HG03039 (cell line): ENCODE data around the gene PDIK1L.

Experiments
- ATAC-seq: cut with Tn5 transposase; IDR thresholded peaks from one replicate; pipeline ENCODE4 v1.9.1; 2021; ENCODE audit warnings: mild to moderate bottlenecking, moderate library complexity; ENCODE audit not compliant: unreplicated experiment

Gene PDIK1L

GRCh38 chr1:26153966-26154532, 42.4 kb downstream of the PDIK1L start:
- no peak for ATAC-seq

GRCh38 chr1:26154750-26155149, 43.1 kb downstream of the PDIK1L start:
- no peak for ATAC-seq

DNA sequence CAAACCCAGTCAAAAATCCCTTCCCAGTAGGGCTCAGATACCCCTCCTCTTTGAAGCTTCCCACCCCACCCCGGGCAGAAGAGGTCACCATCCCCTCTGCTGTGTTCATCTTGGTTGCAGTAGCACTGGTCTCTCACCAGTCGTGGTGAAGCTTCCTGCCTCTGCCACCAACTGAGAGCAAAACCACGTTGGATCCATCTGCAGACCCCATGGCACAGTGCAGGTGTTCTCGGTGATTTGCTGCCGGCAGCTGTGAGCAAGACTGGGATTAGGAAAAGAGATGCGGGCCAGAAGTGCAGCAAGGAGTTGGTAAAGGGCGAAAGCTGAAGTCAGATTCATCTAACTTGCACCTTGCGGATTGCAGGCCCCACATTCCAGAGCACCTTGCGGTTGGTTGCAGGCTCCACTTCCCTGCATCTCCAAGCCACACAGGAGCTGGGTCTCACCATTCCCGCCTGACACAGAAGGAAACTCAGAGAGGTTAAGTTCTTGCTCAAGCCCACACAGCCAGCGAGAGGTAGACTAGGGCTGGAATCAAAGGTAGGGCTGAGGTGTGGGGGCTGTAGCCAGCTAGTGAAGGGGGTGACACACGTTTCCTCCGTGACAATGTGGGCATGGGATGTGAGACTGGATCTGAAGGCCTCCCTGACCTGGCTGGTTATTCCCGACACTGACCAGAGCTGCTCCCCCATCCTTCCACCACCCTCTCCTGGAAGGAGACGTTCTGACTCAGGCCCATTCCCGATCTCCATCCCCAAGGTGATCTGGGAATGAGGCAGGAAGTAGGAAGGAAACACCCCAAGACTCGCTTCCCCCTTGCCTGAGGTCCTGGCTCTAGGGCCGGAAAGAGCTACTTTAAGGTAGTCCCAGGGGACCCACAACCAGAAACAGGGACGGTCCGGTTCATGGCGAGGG, 44.0 kb downstream of the PDIK1L start:
- ATAC-seq = no peak

DNA sequence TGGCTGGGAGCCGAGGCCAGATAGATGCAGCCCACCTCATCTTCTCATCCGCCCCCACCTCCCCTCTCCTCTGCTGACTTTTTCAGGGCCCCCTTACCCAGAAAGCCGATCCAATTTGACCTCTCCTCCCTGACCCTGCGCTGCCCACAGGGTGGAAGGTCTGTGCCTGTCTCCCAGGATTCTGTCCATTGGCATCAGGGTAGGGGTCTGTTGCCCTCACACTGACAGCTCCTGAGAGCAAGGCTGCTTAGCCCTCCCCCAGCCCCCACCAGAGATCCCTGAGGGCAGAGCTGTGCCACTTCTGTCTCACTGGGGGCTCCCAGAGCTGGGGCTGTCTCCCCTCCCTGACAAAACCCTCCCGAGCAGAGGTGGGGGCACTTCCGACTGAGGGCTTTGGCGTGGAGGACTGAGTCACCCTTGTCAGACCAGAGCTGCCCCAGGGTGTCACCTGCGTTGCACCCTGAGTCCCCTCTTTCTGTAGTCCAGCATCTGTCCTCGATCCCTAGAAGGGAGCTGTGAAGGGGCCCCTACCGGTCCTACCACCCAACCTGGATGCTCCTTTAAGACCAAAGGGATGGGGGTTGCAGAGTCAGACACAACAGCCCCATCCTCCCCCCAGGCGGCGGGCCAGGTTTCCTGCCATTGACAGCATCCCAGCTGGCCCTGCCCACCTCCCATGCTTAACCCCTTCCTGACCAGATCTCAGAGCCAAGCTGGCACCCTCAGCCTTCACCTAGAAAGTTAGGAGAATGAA, 44.8 kb downstream of the PDIK1L start:
- no peak for ATAC-seq

DNA sequence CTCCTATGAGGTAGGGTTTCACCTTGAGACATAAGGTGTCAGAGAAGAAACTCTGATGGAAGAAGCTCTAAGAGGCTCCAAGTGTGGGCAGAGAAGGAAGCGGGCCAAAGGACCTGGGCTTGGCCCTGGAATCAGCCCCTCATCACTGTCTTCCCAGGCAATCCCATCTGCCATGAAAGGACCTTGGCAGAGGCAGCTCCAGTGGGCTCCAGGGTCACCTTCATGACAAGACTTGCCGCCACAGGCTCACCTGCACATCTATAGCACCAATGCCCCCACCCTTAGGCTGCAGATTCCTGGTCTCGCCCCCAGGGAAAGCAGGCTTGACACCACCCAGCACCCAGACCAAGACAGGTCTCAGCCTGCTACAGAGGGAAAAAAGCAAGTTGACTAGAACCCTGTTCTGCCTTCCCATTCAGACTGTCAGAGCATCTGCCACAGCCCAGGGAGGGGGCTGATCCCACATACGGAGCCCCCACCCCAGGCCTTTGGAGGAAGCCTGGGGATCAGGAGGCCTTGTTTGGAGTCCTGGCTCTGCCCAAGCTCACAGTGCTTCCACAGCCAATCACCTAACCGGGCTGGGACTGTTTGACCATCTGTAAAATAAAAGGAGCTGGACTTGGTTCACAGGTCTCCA, 46.8 kb downstream of the PDIK1L start:
- no peak for ATAC-seq

DNA sequence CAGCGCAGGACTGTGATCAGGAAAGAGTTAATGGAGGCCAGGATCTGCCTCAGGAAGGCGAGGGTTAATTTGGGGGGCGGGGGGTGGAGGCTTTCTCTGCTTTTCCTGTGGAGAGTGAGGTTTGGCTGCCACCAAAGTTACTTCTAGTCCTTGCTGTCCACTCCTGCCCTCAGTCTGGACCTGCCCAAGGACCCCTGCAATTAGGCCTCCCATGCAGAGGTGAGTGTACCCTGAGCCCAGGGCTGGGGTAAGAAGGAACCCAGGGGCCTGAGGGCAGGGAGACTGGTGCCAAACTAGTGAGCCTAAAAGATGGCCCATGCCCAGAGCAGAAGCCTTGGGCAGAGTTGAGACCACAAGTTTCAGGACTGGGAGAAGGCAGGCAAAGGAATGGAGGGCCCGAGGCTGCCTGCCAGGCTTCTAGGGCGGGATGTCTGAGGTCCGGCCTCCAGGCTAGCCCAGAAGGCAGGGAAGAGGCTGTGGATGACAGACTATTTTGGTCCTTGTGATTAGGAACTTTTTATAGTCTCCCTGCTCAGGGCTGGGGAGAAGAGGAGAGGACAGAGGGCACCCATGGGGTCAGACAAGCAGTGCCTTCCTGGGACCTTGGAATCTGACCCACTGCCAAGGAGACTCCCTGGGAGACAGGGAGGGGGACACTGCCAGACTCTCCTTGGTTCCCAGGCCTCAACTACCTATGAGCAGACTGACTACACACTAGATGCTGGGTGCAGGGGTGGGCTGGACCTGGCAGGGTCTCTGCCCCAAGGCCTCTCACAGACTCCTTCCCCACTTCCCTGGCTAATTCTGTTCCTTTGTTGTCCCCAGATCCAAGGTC, 47.5 kb downstream of the PDIK1L start, which contains the start of gene FAM110D:
Gene FAM110D (plus strand): TSS at position 172 of the 835 bp plus-strand sequence. CDS start 2,213 bp downstream, outside the sequence.
- no peak for ATAC-seq

- no peak for ATAC-seq
Observed at GRCh38 chr1:26159743-26160039, 48.1 kb downstream of the PDIK1L start.

GRCh38 chr1:26160527-26161414, 49.1 kb downstream of the PDIK1L start:
- ATAC-seq = no peak

DNA sequence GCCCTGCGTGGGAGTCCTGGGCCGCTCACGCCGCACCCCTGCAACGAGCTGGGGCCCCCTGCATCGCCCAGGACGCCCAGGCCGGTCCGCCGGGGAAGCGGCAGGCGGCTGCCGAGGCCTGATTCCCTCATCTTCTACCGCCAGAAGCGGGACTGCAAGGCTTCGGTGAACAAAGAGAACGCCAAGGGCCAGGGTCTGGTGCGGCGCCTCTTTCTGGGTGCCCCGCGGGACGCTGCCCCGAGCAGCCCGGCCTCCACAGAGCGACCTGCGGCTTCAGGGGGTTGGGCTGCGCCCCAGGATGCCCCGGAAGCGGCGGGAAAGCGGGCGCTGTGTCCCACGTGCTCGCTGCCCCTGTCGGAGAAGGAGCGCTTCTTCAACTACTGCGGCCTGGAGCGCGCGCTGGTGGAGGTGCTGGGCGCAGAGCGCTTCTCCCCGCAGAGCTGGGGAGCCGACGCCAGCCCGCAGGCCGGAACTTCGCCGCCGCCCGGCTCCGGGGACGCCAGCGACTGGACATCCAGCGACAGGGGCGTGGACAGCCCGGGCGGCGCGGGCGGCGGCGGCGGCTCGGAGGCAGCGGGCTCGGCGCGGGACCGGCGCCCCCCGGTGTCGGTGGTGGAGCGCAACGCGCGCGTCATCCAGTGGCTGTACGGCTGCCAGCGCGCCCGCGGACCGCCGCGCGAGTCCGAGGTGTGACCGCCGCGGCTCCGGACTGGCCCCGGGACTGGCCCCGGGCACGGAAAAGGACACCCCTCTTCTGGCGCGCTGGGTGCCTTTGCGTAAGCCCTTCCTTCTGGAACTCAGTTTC, 50.0 kb downstream of the PDIK1L start:
- no peak for ATAC-seq

GRCh38 chr1:26162220-26162709, 50.6 kb downstream of the PDIK1L start:
- no peak for ATAC-seq

- no peak for ATAC-seq
Observed at GRCh38 chr1:26163684-26164035, 52.0 kb downstream of the PDIK1L start.

GRCh38 chr1:26164036-26164860, 52.6 kb downstream of the PDIK1L start:
- ATAC-seq = no peak

DNA sequence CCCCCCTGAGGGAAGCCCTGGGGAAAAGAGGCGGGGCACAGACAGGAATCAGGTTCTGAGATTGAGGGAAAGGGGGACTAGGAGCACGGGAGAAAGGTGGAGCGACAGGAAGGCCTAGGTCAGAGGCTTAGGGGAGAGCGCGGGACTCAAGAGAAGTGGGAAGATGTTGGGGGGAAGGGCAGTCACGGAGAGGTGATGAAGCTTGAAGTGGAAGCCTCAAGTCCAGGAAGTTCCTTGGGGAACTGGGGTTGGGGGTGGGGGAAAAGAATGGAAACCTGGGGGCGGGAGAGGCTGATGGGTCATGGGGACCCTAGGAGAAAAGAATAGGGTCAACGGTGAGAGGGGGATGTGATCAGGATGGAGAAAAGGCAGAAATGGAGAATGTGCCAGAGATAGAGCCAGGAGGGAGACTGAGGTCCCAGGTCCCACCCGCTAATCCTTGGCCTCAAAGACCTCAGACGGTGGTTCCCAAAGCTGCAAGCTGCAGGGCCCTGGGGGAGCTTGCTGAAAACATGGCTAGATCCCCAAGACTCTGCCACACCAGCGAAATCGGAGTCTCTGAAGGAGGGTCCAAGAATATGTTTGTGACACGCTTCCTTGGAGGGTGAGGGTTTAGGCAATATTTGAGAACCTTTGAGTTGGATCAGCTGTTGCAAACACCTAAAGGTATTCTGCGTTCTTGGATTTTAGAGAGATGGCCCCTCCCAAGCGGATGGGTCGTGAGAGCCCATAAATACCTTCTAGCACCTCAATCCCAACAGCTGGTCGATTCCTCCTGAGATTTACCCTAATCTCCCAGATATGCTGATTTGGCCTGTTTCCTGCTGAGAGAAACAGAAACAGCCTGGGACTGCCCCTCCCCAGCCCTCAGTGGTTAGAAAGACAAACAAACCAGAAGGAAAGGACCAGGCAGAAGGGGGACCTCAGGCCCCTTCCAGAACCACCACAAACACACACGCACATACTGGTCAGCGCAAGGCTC, 53.5 kb downstream of the PDIK1L start:
- ATAC-seq = no peak

DNA sequence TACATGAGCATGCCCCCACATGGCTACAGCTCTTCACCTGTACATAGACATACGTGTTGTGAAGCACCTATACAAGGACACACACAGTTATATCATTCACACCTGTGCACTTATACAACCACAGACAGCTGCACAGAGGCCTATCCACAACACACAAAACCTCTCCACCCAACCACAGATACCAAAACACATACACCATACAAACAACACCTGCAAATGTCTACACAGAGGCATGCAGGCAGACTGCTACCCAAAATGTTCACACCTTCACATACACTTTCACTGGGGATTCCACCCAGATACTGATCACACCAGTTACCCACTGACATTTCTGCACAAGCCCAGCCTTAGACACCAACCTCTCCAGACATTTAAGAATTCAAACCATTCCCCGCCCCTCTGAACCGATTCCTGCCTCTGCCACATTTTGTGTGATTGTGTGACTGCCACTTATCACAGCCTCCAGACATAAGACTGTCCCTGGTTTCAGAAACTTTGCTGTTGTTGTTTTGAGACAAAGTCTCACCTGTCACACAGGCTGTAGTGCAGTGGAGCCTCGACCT, 55.2 kb downstream of the PDIK1L start:
- no peak for ATAC-seq

DNA sequence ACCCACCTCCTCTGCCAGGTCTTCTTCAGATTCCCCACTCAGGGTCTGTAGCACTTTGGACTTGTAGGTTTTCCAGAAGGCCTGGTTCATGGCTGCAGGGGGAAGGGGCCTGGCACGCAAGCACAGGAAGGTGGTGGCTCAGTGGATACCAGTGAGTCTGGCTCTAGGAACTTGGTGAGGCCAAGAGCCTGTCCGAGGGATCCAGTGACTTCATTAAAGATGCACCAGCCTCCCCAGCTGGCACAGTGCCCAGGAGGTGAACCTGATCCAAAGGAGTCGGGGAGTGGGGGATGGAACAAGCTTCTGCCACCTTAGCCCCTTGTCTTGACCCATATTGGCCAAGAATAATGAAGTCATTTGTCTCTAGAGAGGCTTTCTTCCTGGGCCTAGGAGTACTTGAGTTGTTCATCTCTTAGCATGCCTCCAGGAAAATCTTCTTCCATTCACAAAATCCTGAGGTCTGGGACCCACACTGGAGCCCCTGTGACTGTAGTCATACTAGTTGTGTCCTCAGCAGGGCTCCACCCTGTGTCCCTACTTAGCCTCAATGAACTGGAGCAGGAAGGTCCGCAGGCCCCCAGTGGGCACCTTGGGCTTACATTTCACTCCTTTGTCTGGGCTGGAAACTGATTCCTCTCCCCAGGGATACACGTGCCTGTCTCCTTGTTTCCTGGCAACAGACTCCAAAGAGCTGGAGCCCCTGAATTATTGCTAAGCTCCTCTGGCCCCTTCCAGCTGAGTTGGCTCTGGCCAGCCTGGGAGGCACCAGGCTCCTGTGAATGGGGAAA, 57.0 kb downstream of the PDIK1L start, which contains the start of gene C1orf232:
Gene C1orf232 (minus strand): TSS at position 554 of the 788 bp plus-strand sequence. CDS start 464 bp downstream, at position 90.
- ATAC-seq = no peak
